Activated T-helper 1 cell treated with Interleukin-2 at 50 U/mL for 16 hours (primary cell): ENCODE results near the gene HAND2.

Experiments
- DNase-seq: peaks from one replicate; pipeline ENCODE4 v3.0.0-alpha.2; 2020; ENCODE audit warnings: low read depth

The HAND2 gene

GRCh38 chr4:173502282-173502681, 27.7 kb downstream of the HAND2 start:
- no peak for DNase-seq

GRCh38 chr4:173501592-173502150, 28.4 kb downstream of the HAND2 start:
- no peak for DNase-seq

GRCh38 chr4:173500841-173501591, 29.0 kb downstream of the HAND2 start:
- no peak for DNase-seq

GRCh38 chr4:173499658-173500535, 30.1 kb downstream of the HAND2 start:
- DNase-seq: no peak

- DNase-seq: no peak
Measured at GRCh38 chr4:173498771-173499170, 31.3 kb downstream of the HAND2 start.

GRCh38 chr4:173498023-173498422, 32.0 kb downstream of the HAND2 start:
- no peak for DNase-seq

GRCh38 chr4:173494013-173494970, 35.7 kb downstream of the HAND2 start:
- peak; percentile 35 for DNase-seq

- DNase-seq: no peak
Measured at GRCh38 chr4:173493041-173493440, 37.0 kb downstream of the HAND2 start.

- DNase-seq: no peak
Measured at GRCh38 chr4:173492315-173492714, 37.7 kb downstream of the HAND2 start.

- DNase-seq: no peak
Measured at GRCh38 chr4:173490817-173491528, 39.1 kb downstream of the HAND2 start.

GRCh38 chr4:173490256-173490655, 39.8 kb downstream of the HAND2 start:
- no peak for DNase-seq

GRCh38 chr4:173489514-173489913, 40.5 kb downstream of the HAND2 start:
- no peak for DNase-seq

- no peak for DNase-seq
Measured at GRCh38 chr4:173488656-173489055, 41.4 kb downstream of the HAND2 start.

GRCh38 chr4:173488074-173488473, 42.0 kb downstream of the HAND2 start:
- DNase-seq: no peak

- no peak for DNase-seq
Measured at GRCh38 chr4:173486714-173487392, 43.2 kb downstream of the HAND2 start.

- no peak for DNase-seq
Measured at GRCh38 chr4:173485164-173485563, 44.9 kb downstream of the HAND2 start.

GRCh38 chr4:173482330-173482931, 47.6 kb downstream of the HAND2 start:
- DNase-seq: no peak

GRCh38 chr4:173478913-173479283, 51.1 kb downstream of the HAND2 start:
- DNase-seq: no peak

GRCh38 chr4:173478201-173478912, 51.7 kb downstream of the HAND2 start:
- DNase-seq: no peak
